A673 (cell line): Measurements from ENCODE around the gene FOXO3. TPM values are rescaled to one million over a fixed set of nuclear protein-coding genes. Genes with fewer than 3 reads are reported as not detected.

Source experiments
- BruUV-seq: library from RNA; stranded (reverse); fragments of 400-500 nt; replicated peaks from 2 replicates; lab custom pipeline; 2021; lab: Mats Ljungman, UMichigan
- CTCF ChIA-PET: fragments of 300-600 bp; sonication (Branson Sonifier 250); formaldehyde crosslinking; loops from one replicate; lab custom pipeline; 2022; ENCODE audit warnings: antibody characterized with exemption; lab: Charles Lee
- POLR2A ChIA-PET: fragments of 300-600 bp; sonication (Branson Sonifier 250); formaldehyde crosslinking; loops from one replicate; lab custom pipeline; 2022; ENCODE audit warnings: antibody characterized with exemption; ENCODE audit not compliant: low non-redundant PET; lab: Charles Lee
- DNase-seq: peaks from one replicate; pipeline ENCODE4 v3.0.0-alpha.2; 2015; ENCODE audit warnings: low spot score
- H3K27ac ChIP-seq: fragments of 200-600 bp; sonication (generic); 2 replicates; pipeline ENCODE4 v1.5.1; 2016; ENCODE audit warnings: mixed run types, low read depth, mild to moderate bottlenecking, mixed read lengths, antibody characterized with exemption, low read length; ENCODE audit not compliant: poor library complexity, severe bottlenecking
- H3K27me3 ChIP-seq: fragments of 200-600 bp; sonication (generic); replicated peaks from 2 replicates; pipeline ENCODE4 v1.6.1; 2017; ENCODE audit warnings: mixed run types, low read depth, mild to moderate bottlenecking, mixed read lengths, antibody characterized with exemption, low read length; ENCODE audit not compliant: insufficient read depth, poor library complexity
- H3K36me3 ChIP-seq: fragments of 200-600 bp; sonication (generic); 2 replicates; pipeline ENCODE4 v1.6.1; 2016; ENCODE audit warnings: mixed run types, mild to moderate bottlenecking, mixed read lengths, antibody characterized with exemption, low read length; ENCODE audit not compliant: insufficient read depth, poor library complexity, severe bottlenecking
- H3K4me1 ChIP-seq: fragments of 200-600 bp; sonication (generic); 2 replicates; pipeline ENCODE4 v1.6.1; 2017; ENCODE audit warnings: mixed run types, mild to moderate bottlenecking, mixed read lengths, antibody characterized with exemption, low read length; ENCODE audit not compliant: insufficient read depth, poor library complexity, severe bottlenecking
- H3K4me3 ChIP-seq: fragments of 200-600 bp; sonication (generic); 2 replicates; pipeline ENCODE4 v1.5.1; 2016; ENCODE audit warnings: low read depth, mixed run types, mild to moderate bottlenecking, mixed read lengths, low read length; ENCODE audit not compliant: poor library complexity, severe bottlenecking
- H3K9me3 ChIP-seq: fragments of 200-600 bp; sonication (generic); 2 replicates; pipeline ENCODE4 v1.6.1; 2016; ENCODE audit warnings: mixed run types, low read depth, mild to moderate bottlenecking, mixed read lengths, antibody characterized with exemption, low read length; ENCODE audit not compliant: poor library complexity, severe bottlenecking
- CTCF ChIP-seq: fragments of 300-800, 200-600 bp; sonication (generic); conservative IDR thresholded peaks from 2 replicates; pipeline ENCODE4 v1.5.1; 2017; ENCODE audit warnings: low read depth, mild to moderate bottlenecking, antibody characterized with exemption, low read length, moderate library complexity, mixed read lengths
- EZH2 ChIP-seq: fragments of 200-600 bp; sonication (generic); IDR thresholded peaks from 2 replicates; pipeline ENCODE4 v1.6.1; 2017; ENCODE audit warnings: borderline replicate concordance, low read depth, mild to moderate bottlenecking, mixed read lengths, antibody characterized with exemption, low read length; ENCODE audit not compliant: poor library complexity, severe bottlenecking
- intact Hi-C: fragments of 100-400 bp; cut with micrococcal nuclease; formaldehyde crosslinking; loops from one replicate; pipeline ENCODE4 v1.10.0; 2022; ENCODE audit not compliant: unreplicated experiment
- total RNA-seq: library from RNA; stranded (reverse); gene quantifications from 2 replicates; pipeline ENCODE4 v1.2.3, GENCODE V29; 2021

The FOXO3 gene
- total RNA-seq, 1 experiment from 2014 or later = 16.8 TPM

GRCh38 chr6:108673153-108673552 is 112.4 kb downstream of the FOXO3 start:
- Histone ChIP-seq H3K9me3 (no peaks in the 10 kb centered on the region), H3K27me3 (no peaks in the 10 kb centered on the region), H3K4me1 (peaks cover 31% of the 10 kb centered on the region), H3K36me3 (no peaks in the 10 kb centered on the region), H3K4me3 (no peak overlapping the region), H3K27ac (no peak overlapping the region)
- no TSS peak for BruUV-seq
- TF ChIP-seq CTCF = no peak
- no peak for TF ChIP-seq EZH2
- intact Hi-C loops = no loop called here
- ChIA-PET CTCF (no interaction called here), POLR2A (no interaction called here)
- no peak for DNase-seq

DNA sequence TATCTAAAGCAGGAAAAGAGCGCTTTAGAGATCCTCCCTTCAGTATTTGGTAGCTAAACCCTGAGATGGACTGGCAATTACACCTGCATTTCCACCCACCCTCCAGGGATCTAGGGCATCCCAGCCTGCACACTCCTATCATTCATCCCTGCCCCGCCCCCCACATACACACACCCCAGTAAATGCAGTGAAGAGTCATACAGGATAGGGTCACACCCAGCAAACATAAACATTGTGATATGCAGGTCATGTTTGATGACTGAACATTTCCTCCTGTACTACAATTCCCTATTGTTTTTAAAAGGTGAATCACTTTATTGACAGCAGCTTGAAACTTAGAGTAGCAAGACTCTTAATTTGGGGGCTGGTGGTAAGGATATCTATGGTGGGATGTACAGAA is 112.9 kb downstream of the FOXO3 start:
- no peaks in the 10 kb centered on the region for H3K36me3 ChIP-seq
- H3K27ac ChIP-seq = no peak overlapping the region
- no TSS peak for BruUV-seq
- no peak for DNase-seq
- TF ChIP-seq EZH2 (no peak), CTCF (no peak)
- H3K9me3 ChIP-seq = no peaks in the 10 kb centered on the region
- intact Hi-C loops = no loop called here
- peaks cover 31% of the 10 kb centered on the region for H3K4me1 ChIP-seq
- ChIA-PET POLR2A (no interaction called here), CTCF (no interaction called here)
- H3K4me3 ChIP-seq = no peak overlapping the region
- no peaks in the 10 kb centered on the region for H3K27me3 ChIP-seq

GRCh38 chr6:108675226-108676200 is 114.8 kb downstream of the FOXO3 start:
- CTCF ChIA-PET = no interaction called here
- no peak for TF ChIP-seq EZH2
- no peak for TF ChIP-seq CTCF
- Histone ChIP-seq H3K9me3 (no peaks in the 10 kb centered on the region), H3K27me3 (no peaks in the 10 kb centered on the region), H3K4me1 (peaks cover 31% of the 10 kb centered on the region), H3K36me3 (no peaks in the 10 kb centered on the region), H3K4me3 (no peak overlapping the region), H3K27ac (no peak overlapping the region)
- peak; percentile 30 for DNase-seq
- no TSS peak for BruUV-seq
- intact Hi-C loops = no loop called here
- POLR2A ChIA-PET = no interaction called here
